GM12891 (cell line): Measurements from ENCODE around the gene TSPAN7.

Experiments used
- DNase-seq: peaks from one replicate; pipeline ENCODE4 v3.0.0; 2011; ENCODE audit warnings: low spot score; ENCODE audit not compliant: insufficient read length
- FAIRE-seq: peaks from 2 replicates; lab custom pipeline; 2011; peaks lifted over from hg19 to GRCh38; lab: Jason Lieb, UNC
- PAX5 ChIP-seq: IDR thresholded peaks from 2 replicates; pipeline ENCODE4 v1.6.1; 2011; ENCODE audit warnings: low read length, moderate library complexity, mild to moderate bottlenecking; ENCODE audit not compliant: insufficient read depth, severe bottlenecking
- POLR2A ChIP-seq: IDR thresholded peaks from 2 replicates; pipeline ENCODE4 v1.6.1; 2011; ENCODE audit warnings: low read depth, low read length, control low read depth
- POLR2AphosphoS5 ChIP-seq: IDR thresholded peaks from 2 replicates; pipeline ENCODE4 v1.6.1; 2011; ENCODE audit warnings: low read depth, low read length, control low read depth
- POU2F2 ChIP-seq: IDR thresholded peaks from 2 replicates; pipeline ENCODE4 v1.6.1; 2011; ENCODE audit warnings: low read depth, mild to moderate bottlenecking, control low read depth, low read length, moderate library complexity
- SPI1 ChIP-seq: IDR thresholded peaks from 2 replicates; pipeline ENCODE4 v1.6.1; 2011; ENCODE audit warnings: low read depth, low read length, control low read depth
- TAF1 ChIP-seq: IDR thresholded peaks from 2 replicates; pipeline ENCODE4 v1.6.1; 2011; ENCODE audit warnings: low read depth, low read length, control low read depth

Gene TSPAN7

DNA sequence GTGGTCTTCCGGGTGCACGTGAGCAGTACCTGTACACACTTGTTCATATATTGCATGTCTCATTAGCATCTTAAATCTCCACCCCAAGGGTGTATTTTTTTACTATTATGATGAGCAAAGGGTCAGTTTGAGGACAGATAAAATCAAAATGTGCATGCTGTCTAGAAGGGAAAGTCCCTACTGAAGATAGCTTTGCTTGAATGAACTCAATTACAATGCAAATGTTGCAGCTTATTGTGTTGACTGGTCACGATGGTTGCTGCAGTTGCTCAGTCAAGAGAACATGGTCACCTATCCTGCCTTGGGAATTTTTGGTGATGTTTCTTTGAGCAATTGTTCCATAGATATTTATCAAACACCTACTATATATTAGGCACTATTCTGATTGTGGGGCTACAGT is 136.1 kb downstream of the TSPAN7 start:
- DNase-seq, result no peak
- no peak for TF ChIP-seq PAX5
- TF ChIP-seq POLR2AphosphoS5, result no peak
- TF ChIP-seq POLR2A, result no peak
- no peak for TF ChIP-seq SPI1
- TF ChIP-seq TAF1, result no peak
- TF ChIP-seq POU2F2, result no peak
- peak; percentile 83 for FAIRE-seq

DNA sequence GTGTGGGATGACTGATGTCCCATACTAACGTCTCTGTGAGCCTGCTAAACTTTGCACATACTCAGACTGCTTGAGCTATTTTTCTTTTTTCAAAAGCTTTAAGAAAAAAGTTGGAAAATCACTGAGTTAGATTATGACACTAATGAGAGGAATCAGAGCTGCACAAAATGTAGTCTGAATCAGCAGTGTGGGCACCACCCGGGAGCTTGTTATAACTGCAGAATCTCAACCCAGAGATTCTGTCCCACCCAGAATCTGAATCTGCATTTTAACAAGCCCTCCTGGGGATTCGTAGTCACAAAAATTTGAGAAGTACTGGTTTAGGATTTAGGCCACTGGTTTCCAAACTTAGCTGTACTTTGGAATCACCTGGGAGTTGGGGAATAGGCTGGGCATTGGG is 137.8 kb downstream of the TSPAN7 start:
- DNase-seq, result no peak
- no peak for FAIRE-seq
- TF ChIP-seq POLR2AphosphoS5 (no peak), PAX5 (no peak), SPI1 (no peak), TAF1 (no peak), POLR2A (no peak), POU2F2 (no peak)

DNA sequence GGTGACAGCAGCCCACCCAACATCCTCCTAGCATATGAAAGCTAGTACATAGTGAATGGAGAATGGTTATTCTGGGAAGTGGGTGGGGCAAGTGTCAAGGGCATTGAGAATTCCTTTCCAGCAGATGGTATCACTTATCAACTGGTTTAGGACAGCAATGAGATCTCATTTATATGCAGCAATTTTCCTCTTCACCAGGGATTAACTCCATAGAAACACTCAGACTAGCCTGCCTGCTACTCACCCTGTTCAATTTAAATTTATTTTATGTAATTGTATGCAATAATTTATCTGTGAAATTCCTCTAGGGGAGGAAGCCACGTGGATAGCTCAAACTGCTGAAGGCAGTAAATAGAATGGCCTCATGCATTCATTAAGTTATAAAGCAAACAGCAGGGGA is 138.4 kb downstream of the TSPAN7 start:
- FAIRE-seq (no peak), DNase-seq (no peak)
- TF ChIP-seq PAX5 (no peak), POLR2AphosphoS5 (no peak), POU2F2 (no peak), POLR2A (no peak), SPI1 (no peak), TAF1 (no peak)

DNA sequence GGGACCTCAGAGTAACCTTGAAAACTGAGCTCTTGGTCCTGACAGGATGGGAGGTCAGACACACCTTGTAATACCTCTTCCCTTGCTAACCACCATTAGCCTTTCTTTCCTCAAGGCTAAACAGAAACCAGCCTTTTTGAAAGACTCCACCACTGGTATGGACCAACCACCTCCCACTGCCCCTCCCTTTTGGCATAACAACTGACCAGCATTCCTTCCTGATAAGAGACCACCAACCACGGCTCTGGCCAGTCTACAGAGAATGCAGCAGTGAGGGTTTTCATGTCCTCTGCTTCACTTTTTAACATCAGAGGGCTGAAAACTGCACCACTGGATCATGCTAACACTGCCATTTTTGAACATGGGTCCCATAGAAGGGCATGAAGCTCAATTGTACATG is 139.7 kb downstream of the TSPAN7 start:
- TF ChIP-seq POLR2A (no peak), SPI1 (no peak), POU2F2 (no peak), POLR2AphosphoS5 (no peak), PAX5 (no peak), TAF1 (no peak)
- FAIRE-seq (no peak), DNase-seq (no peak)

DNA sequence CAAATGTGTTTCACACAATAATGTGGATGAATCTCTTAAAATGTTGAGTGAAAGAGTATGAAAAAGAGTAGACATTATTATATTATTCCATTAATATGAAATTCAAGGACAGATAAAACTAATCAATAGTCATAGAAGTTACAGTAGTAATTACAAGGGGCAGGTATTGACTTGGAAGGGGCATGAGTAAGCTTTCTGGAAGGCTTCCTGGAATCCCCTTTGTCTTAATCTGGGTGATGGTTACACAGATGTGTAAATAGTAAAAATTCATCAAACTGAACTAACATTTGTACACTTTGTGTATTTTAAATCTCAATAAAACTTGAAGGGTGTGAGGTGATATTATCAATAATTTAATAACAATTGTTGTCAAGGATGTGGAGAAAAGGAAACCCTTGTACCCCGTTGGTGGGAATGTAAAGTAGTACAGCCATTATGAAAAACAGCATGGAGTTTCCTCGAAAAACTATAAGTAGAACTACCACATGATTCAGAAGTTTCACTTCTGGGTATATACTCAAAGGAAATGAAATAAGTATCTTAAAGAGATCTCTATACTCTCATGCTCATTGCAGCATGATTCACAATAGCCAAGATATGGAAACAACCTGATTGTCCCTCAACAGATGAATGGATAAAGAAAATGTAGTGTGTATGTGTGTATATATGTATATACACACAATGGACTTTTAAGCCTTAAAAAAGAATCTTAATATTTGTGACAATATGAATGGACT is 143.0 kb downstream of the TSPAN7 start:
- TF ChIP-seq POU2F2, result no peak
- no peak for TF ChIP-seq TAF1
- TF ChIP-seq SPI1, result no peak
- no peak for TF ChIP-seq POLR2AphosphoS5
- TF ChIP-seq POLR2A, result no peak
- TF ChIP-seq PAX5, result no peak
- no peak for DNase-seq
- FAIRE-seq, result no peak

DNA sequence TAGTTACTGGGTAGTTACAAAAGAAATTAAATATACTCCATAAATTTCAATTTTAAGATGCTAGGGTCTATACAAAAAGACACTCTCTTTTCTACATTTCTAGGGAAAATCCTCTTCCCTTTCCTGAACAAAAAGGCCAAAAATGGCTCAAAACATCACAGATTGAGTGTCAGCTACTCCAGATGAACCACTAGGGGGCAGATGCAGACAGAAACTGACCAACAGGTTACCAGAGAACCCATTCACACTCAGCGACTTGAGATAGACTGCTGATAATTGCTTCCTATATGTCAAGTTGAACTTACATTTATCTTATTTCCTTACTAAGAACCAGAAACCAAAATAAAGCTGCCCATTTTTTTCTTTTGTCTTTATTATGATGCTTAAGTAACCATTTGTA is 156.5 kb downstream of the TSPAN7 start:
- peak; percentile 7 for DNase-seq
- TF ChIP-seq SPI1 (no peak), TAF1 (no peak), POLR2A (no peak), POLR2AphosphoS5 (no peak), PAX5 (no peak), POU2F2 (no peak)
- FAIRE-seq, result no peak

DNA sequence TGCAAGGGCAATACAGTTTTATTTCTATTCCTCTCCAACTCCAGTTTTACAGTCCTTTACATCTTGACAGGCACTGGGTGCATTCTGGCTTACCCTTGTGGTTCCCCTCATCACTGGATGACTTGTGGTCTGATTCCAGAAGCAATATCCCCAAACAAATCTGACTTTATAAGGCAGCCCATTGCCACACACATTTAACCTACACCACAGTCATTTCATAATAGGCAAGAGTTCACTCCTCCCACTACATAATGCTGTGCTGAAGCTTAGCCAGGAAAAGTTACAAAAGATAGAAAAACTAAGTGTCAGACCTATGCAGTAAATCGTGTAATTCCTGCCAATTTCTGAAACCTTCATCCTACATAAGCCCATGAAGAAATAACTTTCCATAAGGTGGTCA is 157.0 kb downstream of the TSPAN7 start:
- FAIRE-seq, result no peak

DNA sequence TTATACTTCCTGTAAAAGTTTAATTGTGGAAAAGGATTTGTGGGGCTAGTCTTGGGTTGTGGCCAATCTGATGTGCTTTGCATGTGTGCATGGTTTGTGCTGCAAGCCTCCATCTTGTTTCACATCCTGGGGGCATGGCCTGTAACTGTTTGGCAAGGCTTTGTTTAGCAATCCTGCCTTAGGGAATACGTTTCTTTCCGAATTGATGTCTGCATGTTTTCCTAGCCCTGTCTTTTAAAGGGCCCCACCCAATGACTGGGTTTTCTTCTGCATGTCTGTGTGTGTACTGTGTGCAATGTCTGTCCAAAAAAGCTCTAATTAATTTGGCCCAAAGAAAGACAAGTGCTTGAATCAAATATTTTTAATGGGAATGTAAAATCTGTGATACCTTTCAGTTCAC is 165.3 kb downstream of the TSPAN7 start:
- DNase-seq (no peak), FAIRE-seq (no peak)
- TF ChIP-seq POLR2A, result no peak

More for the DNA sequence above, 157.0 kb downstream of the TSPAN7 start:
- no peak for DNase-seq
- TF ChIP-seq PAX5 (no peak), SPI1 (no peak), TAF1 (no peak), POU2F2 (no peak), POLR2A (no peak), POLR2AphosphoS5 (no peak)

DNA sequence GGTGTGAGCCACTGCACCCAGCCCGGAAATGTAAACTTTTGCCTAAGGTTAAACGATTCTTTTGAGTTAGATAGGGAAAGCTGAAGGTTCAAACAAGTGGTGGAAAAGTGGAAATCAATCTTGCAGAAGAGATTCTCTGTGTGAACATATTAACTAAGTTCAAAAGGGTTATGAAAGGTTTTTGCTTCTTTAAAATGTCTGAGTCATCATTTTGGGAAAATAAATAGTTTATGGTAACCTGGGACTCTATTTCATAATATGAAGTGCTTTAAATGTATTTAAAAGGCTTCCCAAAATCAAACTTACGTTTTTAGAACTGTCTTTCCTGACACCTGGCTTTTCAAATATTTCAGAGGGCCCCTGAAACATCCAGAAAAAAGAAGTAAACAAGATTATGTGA is 166.3 kb downstream of the TSPAN7 start:
- no peak for DNase-seq
- FAIRE-seq, result no peak
- TF ChIP-seq POLR2A (no peak), POU2F2 (no peak), SPI1 (no peak), PAX5 (no peak), TAF1 (no peak), POLR2AphosphoS5 (no peak)

DNA sequence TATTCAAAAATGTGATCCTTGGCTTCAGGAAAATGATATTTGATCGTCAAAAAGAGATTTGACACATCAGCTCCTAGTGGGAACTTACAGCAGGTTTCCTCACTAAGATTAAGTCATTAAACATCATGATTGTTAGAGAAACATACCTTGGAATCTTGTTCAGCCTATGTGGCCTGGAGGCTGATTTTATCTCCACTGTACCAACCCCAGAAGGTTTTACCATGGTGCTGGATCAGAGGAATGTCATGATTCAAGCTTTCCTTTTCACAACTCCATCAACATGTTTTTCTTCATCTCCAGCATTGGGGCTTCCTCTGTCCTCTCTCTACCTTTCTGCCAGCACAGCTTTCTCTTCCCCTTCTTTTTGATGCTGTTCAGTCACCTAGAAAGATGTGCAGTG is 171.5 kb downstream of the TSPAN7 start:
- DNase-seq, result no peak
- FAIRE-seq, result no peak
- TF ChIP-seq POLR2AphosphoS5 (no peak), PAX5 (no peak), TAF1 (no peak), POU2F2 (no peak)
